Activated effector memory CD4-positive, alpha-beta T cell treated with anti-CD3 and anti-CD28 coated beads, Interleukin-2, amount 50 U/mL, for 16 hours (primary cell): Measurements from ENCODE around the gene ST3GAL3.
A peak's percentile ranks its signal among the peaks of the same experiment; 100 is the strongest.

Experiments
- DNase-seq: peaks from one replicate; pipeline ENCODE4 v3.0.0-alpha.2; 2020

ST3GAL3 gene

GRCh38 chr1:43707190-43708001 lies at the start of gene ST3GAL3:
TSS of gene ST3GAL3 (plus strand) at chr1:43707536. CDS start at chr1:43736263, 28,727 bp downstream.
- peak; percentile 97 for DNase-seq

GRCh38 chr1:43659212-43660166 lies 47.8 kb upstream of the ST3GAL3 start:
- no peak for DNase-seq

GRCh38 chr1:43660355-43660754 lies 47.0 kb upstream of the ST3GAL3 start:
- DNase-seq = no peak

- DNase-seq = no peak
These were observed 43.0 kb upstream of the ST3GAL3 start for GRCh38 chr1:43664369-43664768.

GRCh38 chr1:43666608-43667007 lies 40.7 kb upstream of the ST3GAL3 start:
- DNase-seq = no peak

- no peak for DNase-seq
These were observed 38.4 kb upstream of the ST3GAL3 start for GRCh38 chr1:43668956-43669355.

- DNase-seq = no peak
These were observed 37.5 kb upstream of the ST3GAL3 start for GRCh38 chr1:43669878-43670277.

GRCh38 chr1:43671193-43671592 lies 36.1 kb upstream of the ST3GAL3 start:
- DNase-seq = no peak

- DNase-seq = no peak
These were observed 35.6 kb upstream of the ST3GAL3 start for GRCh38 chr1:43671626-43672330.

- DNase-seq = no peak
These were observed 34.1 kb upstream of the ST3GAL3 start for GRCh38 chr1:43673261-43673660.

- DNase-seq = no peak
These were observed 28.4 kb upstream of the ST3GAL3 start for GRCh38 chr1:43678940-43679339.

- no peak for DNase-seq
These were observed 23.8 kb upstream of the ST3GAL3 start for GRCh38 chr1:43683560-43683959.

- no peak for DNase-seq
These were observed 20.5 kb upstream of the ST3GAL3 start for GRCh38 chr1:43686801-43687200.

- DNase-seq = no peak
These were observed 19.8 kb upstream of the ST3GAL3 start for GRCh38 chr1:43687301-43688108.

- no peak for DNase-seq
These were observed 19.3 kb upstream of the ST3GAL3 start for GRCh38 chr1:43688109-43688387.

- no peak for DNase-seq
These were observed 18.7 kb upstream of the ST3GAL3 start for GRCh38 chr1:43688594-43689000.

GRCh38 chr1:43689289-43689688 lies 18.0 kb upstream of the ST3GAL3 start:
- peak; percentile 36 for DNase-seq

- peak; percentile 50 for DNase-seq
These were observed 15.2 kb upstream of the ST3GAL3 start for GRCh38 chr1:43691871-43692815.

GRCh38 chr1:43693371-43693770 lies 14.0 kb upstream of the ST3GAL3 start:
- DNase-seq = peak; percentile 10

GRCh38 chr1:43699281-43699680 lies 8.1 kb upstream of the ST3GAL3 start:
- no peak for DNase-seq

- no peak for DNase-seq
These were observed 3.5 kb upstream of the ST3GAL3 start for GRCh38 chr1:43703836-43704235.
